NCI-H524 (cell line): ENCODE data around the gene USO1.
"Not testable (repeated sequence)": the region's sequence is repeated elsewhere in the genome, so short reads cannot be mapped to it uniquely, and the experiment has no call there.

ENCODE experiments used
- DNase-seq, 2 experiments: peaks; one replicate each; lab custom pipeline; 2025; lab: John Stamatoyannopoulos, UW

Gene USO1

GRCh38 chr4:75752637-75753036 is 28.3 kb downstream of the USO1 start:
- no peak for DNase-seq

- no peak for DNase-seq
These were observed 44.7 kb downstream of the USO1 start for GRCh38 chr4:75769036-75769435.

GRCh38 chr4:75771607-75772006 is 47.2 kb downstream of the USO1 start:
- DNase-seq, result no peak

GRCh38 chr4:75777589-75777988 is 53.2 kb downstream of the USO1 start:
- DNase-seq, result no peak

GRCh38 chr4:75779105-75779757 is 54.9 kb downstream of the USO1 start:
- DNase-seq, result no peak

GRCh38 chr4:75781305-75781704 is 56.9 kb downstream of the USO1 start:
- no peak for DNase-seq

GRCh38 chr4:75786526-75786925 is 62.1 kb downstream of the USO1 start:
- no peak for DNase-seq

GRCh38 chr4:75786938-75787337 is 62.6 kb downstream of the USO1 start:
- no peak for DNase-seq

GRCh38 chr4:75790024-75790423 is 65.6 kb downstream of the USO1 start:
- no peak for DNase-seq

GRCh38 chr4:75800972-75801371 is 76.6 kb downstream of the USO1 start:
- no peak for DNase-seq

GRCh38 chr4:75806035-75806434 is 81.7 kb downstream of the USO1 start:
- not testable (repeated sequence) for DNase-seq

GRCh38 chr4:75817901-75818300 is 93.5 kb downstream of the USO1 start:
- no peak for DNase-seq

- DNase-seq, result no peak
These were observed 94.7 kb downstream of the USO1 start for GRCh38 chr4:75819121-75819520.

- no peak for DNase-seq
These were observed 95.8 kb downstream of the USO1 start for GRCh38 chr4:75820197-75820596.

- no peak for DNase-seq
These were observed 96.3 kb downstream of the USO1 start for GRCh38 chr4:75820676-75821075.

- DNase-seq, result no peak
These were observed 96.8 kb downstream of the USO1 start for GRCh38 chr4:75821216-75821615.

GRCh38 chr4:75821966-75822365 is 97.6 kb downstream of the USO1 start:
- DNase-seq, result no peak

GRCh38 chr4:75822416-75822815 is 98.0 kb downstream of the USO1 start:
- DNase-seq, result no peak

- DNase-seq, result no peak
These were observed 99.4 kb downstream of the USO1 start for GRCh38 chr4:75823812-75824211.

- DNase-seq, result no peak
These were observed 106.5 kb downstream of the USO1 start for GRCh38 chr4:75830906-75831305.

GRCh38 chr4:75831856-75832405 is 107.6 kb downstream of the USO1 start:
- DNase-seq, result peak; percentile 11 to 44

GRCh38 chr4:75834095-75834771 is 109.9 kb downstream of the USO1 start:
- no peak for DNase-seq

- DNase-seq, result no peak
These were observed 110.4 kb downstream of the USO1 start for GRCh38 chr4:75834772-75835154.
